Measurements from ENCODE around the gene MED12. TPM values are rescaled to one million over a fixed set of nuclear protein-coding genes. Genes with fewer than 3 reads are reported as not detected.

MED12 gene
- total RNA-seq, 2 donors from 2014 or later, result 26.4 to 83.0 TPM

- no peaks in the 10 kb centered on the region for H3K4me1 ChIP-seq
Observed at GRCh38 chrX:71082822-71083221, 35.6 kb upstream of the MED12 start.

GRCh38 chrX:71085900-71086299 is 32.5 kb upstream of the MED12 start:
- 51 to 61% methylated on average over 2 to 4 of the region's 4 CpGs for WGBS, 2 donors
- intact Hi-C loops (cut with DNase I), result no loop called here
- no peaks in the 10 kb centered on the region for H3K36me3 ChIP-seq (replicated peaks in 1 of 2; ENCODE audit: insufficient read depth in 1 of 2, low read depth in 2 of 2)
- no peaks in the 10 kb centered on the region for H3K4me1 ChIP-seq
- DNase-seq (no peak), ATAC-seq (no peak)
- TF ChIP-seq POLR2A (IDR thresholded peaks at IDR 0.05), result no peak
- TF ChIP-seq, protein P1, sequence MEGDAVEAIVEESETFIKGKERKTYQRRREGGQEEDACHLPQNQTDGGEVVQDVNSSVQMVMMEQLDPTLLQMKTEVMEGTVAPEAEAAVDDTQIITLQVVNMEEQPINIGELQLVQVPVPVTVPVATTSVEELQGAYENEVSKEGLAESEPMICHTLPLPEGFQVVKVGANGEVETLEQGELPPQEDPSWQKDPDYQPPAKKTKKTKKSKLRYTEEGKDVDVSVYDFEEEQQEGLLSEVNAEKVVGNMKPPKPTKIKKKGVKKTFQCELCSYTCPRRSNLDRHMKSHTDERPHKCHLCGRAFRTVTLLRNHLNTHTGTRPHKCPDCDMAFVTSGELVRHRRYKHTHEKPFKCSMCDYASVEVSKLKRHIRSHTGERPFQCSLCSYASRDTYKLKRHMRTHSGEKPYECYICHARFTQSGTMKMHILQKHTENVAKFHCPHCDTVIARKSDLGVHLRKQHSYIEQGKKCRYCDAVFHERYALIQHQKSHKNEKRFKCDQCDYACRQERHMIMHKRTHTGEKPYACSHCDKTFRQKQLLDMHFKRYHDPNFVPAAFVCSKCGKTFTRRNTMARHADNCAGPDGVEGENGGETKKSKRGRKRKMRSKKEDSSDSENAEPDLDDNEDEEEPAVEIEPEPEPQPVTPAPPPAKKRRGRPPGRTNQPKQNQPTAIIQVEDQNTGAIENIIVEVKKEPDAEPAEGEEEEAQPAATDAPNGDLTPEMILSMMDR (IDR thresholded peaks at IDR 0.05), result no peak
- no peaks in the 10 kb centered on the region for H3K27me3 ChIP-seq
- no peaks in the 10 kb centered on the region for H3K9me3 ChIP-seq
- H3K27ac ChIP-seq, result no peak overlapping the region
- H3K4me3 ChIP-seq, result no peak overlapping the region

More at GRCh38 chrX:71082822-71083221, 35.6 kb upstream of the MED12 start:
- intact Hi-C loops (cut with DNase I), result no loop called here
- Histone ChIP-seq H3K36me3 (replicated peaks in 1 of 2; ENCODE audit: insufficient read depth in 1 of 2, low read depth in 2 of 2) (no peaks in the 10 kb centered on the region), H3K27ac (no peak overlapping the region), H3K4me3 (no peak overlapping the region), H3K9me3 (no peaks in the 10 kb centered on the region), H3K27me3 (no peaks in the 10 kb centered on the region)
- 39 to 78% methylated on average over 2 to 4 of the region's 4 CpGs for WGBS, 2 donors
- TF ChIP-seq, protein P1 (IDR thresholded peaks at IDR 0.05), result no peak
- no peak for TF ChIP-seq POLR2A (IDR thresholded peaks at IDR 0.05)
- no peak for ATAC-seq
- no peak for DNase-seq

DNA sequence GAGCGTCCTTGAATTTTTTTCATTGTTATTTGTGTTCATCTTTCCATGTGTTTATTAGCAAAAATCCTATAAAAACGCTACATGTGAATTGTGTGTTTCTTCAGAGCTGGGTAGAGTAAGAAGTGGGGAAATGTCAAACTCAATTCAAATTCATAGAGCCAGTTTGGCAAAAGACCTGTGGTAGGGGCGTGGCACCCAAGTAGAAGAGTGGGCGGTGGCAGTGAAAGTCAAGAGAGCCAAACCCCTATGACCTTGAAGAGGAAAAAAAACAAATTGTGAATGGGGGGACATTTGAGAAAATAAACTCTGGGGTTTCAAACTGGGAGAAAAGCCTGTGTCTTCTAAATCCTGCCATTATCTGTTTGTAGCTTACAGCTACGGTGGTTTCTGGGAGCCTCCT is 27.1 kb upstream of the MED12 start:
- Histone ChIP-seq H3K4me1 (peaks cover 5% of the 10 kb centered on the region), H3K9me3 (no peaks in the 10 kb centered on the region), H3K27ac (no peak overlapping the region), H3K27me3 (no peaks in the 10 kb centered on the region), H3K4me3 (no peak overlapping the region), H3K36me3 (replicated peaks in 1 of 2; ENCODE audit: insufficient read depth in 1 of 2, low read depth in 2 of 2) (no peaks in the 10 kb centered on the region)
- WGBS, 2 donors, result 82 to 85% methylated on average over 5 of the region's 5 CpGs
- TF ChIP-seq, protein P1 (IDR thresholded peaks at IDR 0.05), result no peak
- TF ChIP-seq POLR2A (IDR thresholded peaks at IDR 0.05), result no peak
- DNase-seq, result no peak
- intact Hi-C loops (cut with DNase I), result no loop called here
- no peak for ATAC-seq

DNA sequence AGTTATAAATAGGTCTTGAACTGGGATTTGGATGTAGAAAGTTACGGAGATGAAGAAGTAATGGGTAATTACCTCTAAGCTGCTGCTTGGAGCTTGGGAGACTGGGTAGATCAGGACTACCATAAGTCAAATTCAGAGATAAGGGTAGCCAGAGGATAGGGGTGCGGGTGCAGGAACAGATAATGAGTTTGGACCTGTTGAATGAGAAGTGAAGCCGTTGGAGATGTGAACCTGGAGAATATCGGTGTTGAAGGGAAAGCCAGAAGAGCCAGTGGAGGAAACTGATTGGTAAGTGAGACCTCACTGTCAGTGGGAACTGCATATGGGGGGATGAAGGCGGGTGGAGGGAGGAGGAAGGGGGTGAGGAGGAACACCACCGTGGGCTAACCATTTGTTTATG is 23.4 kb upstream of the MED12 start:
- H3K27ac ChIP-seq, result peak overlapping the region in 1 of 4 donors; percentile 63
- no peaks in the 10 kb centered on the region for H3K36me3 ChIP-seq (replicated peaks in 1 of 2; ENCODE audit: insufficient read depth in 1 of 2, low read depth in 2 of 2)
- TF ChIP-seq, protein P1 (IDR thresholded peaks at IDR 0.05), result no peak
- no peak for TF ChIP-seq POLR2A (IDR thresholded peaks at IDR 0.05)
- H3K27me3 ChIP-seq, result no peaks in the 10 kb centered on the region
- no peak overlapping the region for H3K4me3 ChIP-seq
- ATAC-seq (no peak), DNase-seq (no peak)
- H3K9me3 ChIP-seq, result no peaks in the 10 kb centered on the region
- intact Hi-C loops (cut with DNase I), result no loop called here
- peaks cover 25% of the 10 kb centered on the region for H3K4me1 ChIP-seq
- WGBS, 2 donors, result 17 to 24% methylated on average over 6 of the region's 6 CpGs

DNA sequence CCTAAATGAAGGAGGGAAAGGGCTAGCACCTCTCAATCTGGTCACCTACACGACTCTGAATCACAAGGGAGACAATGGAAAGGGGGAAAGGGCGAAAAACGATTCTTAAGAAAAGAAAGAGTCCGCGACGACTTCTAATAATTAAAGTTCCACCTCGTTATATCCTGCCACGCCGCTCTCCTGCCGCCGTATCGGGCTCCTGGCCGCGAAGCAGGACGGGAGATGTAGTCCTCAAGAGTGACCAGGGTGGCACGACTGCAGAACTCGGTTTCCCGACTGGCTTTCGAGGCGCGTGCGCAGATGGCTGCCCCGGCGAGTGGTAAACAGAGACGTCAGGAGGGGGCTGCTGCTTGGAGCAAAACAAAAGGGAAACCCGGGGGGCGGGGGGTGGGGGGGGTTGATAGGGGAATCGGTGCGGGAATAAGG is 22.8 kb upstream of the MED12 start, which contains the start of gene FOXO4:
Gene FOXO4, plus strand, starts transcription at position 297 of the 426 bp plus-strand sequence. CDS start 678 bp downstream, outside the sequence.
- Histone ChIP-seq H3K9me3 (no peaks in the 10 kb centered on the region), H3K36me3 (replicated peaks in 1 of 2; ENCODE audit: insufficient read depth in 1 of 2, low read depth in 2 of 2) (no peaks in the 10 kb centered on the region), H3K27me3 (no peaks in the 10 kb centered on the region), H3K4me3 (peak within 1 kb of the TSS; percentile 37 to 41), H3K27ac (peak within 1 kb of the TSS in 3 of 4 donors; percentile 47 to 79 (median 63)), H3K4me1 (peaks cover 25% of the 10 kb centered on the region)
- peak in 1 of 3 donors; percentile 37 for TF ChIP-seq POLR2A (IDR thresholded peaks at IDR 0.05)
- TF ChIP-seq, protein P1 (IDR thresholded peaks at IDR 0.05), result no peak
- ATAC-seq (peak; percentile 96), DNase-seq (peak; percentile 89 to 95 (median 94))
- WGBS, 2 donors, result 0 to 1% methylated on average over 11 to 24 of the region's 29 CpGs
- intact Hi-C loops (cut with DNase I), result no loop called here
